ENCODE measurements around the gene YIPF5.

YIPF5 gene

DNA sequence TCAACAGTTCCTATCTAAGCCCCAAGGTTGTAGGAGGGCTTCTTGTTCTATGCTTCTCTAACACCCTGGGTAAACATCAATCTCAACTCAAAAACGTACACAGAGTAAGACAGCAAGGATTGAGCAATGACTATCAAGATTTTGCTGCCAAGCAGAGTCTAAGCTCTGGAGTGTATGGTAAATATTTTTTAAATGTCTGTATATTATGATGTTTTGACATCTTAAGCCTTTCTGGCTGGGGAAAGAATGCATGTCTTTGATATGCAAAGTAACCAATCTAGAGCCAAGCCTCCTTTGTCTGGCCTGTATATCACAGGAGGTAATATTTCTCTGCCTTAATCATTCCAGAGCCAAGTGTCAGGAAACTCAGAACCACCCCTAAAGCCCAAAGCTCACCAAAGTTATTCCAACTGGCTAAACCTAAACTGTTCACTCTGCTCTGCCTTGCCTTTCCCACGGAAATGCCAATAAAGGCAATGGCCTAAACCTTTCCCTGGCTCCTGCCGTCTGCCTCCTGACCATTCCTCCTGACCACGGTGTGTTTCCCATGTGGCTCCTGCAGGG, 45.2 kb downstream of the YIPF5 start:
- Histone ChIP-seq H3F3A (ENCODE audit: insufficient read depth, low read length) (no peaks in the 10 kb centered on the region), H3K79me2 (ENCODE audit: low read length) (no peaks in the 10 kb centered on the region), H3K4me1 (ENCODE audit: low read length) (no peaks in the 10 kb centered on the region), H3K9ac (ENCODE audit: low read length) (no peak overlapping the region), H3K27me3 (replicated peaks; ENCODE audit: insufficient read depth, low read length) (no peaks in the 10 kb centered on the region), H2AFZ (ENCODE audit: low read length) (no peak overlapping the region), H3K4me2 (ENCODE audit: low read depth, low read length) (no peak overlapping the region), H4K20me1 (ENCODE audit: insufficient read depth, low read length) (no peaks in the 10 kb centered on the region), H3K27ac (ENCODE audit: low read length) (no peak overlapping the region), H3K9me3 (replicated peaks; ENCODE audit: insufficient read depth, low read length) (no peaks in the 10 kb centered on the region), H3K9me2 (replicated peaks; ENCODE audit: insufficient read depth, low read length) (no peaks in the 10 kb centered on the region), H3K36me3 (replicated peaks; ENCODE audit: insufficient read depth, low read length) (no peaks in the 10 kb centered on the region), H3K4me3 (ENCODE audit: low read length) (no peak overlapping the region)
- TF ChIP-seq, protein P1, sequence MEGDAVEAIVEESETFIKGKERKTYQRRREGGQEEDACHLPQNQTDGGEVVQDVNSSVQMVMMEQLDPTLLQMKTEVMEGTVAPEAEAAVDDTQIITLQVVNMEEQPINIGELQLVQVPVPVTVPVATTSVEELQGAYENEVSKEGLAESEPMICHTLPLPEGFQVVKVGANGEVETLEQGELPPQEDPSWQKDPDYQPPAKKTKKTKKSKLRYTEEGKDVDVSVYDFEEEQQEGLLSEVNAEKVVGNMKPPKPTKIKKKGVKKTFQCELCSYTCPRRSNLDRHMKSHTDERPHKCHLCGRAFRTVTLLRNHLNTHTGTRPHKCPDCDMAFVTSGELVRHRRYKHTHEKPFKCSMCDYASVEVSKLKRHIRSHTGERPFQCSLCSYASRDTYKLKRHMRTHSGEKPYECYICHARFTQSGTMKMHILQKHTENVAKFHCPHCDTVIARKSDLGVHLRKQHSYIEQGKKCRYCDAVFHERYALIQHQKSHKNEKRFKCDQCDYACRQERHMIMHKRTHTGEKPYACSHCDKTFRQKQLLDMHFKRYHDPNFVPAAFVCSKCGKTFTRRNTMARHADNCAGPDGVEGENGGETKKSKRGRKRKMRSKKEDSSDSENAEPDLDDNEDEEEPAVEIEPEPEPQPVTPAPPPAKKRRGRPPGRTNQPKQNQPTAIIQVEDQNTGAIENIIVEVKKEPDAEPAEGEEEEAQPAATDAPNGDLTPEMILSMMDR (IDR thresholded peaks at IDR 0.05; ENCODE audit: low read length): no peak
- no peak for TF ChIP-seq EZH2 (optimal IDR thresholded peaks at IDR 0.05; ENCODE audit: low read depth, low read length)
- no peak for DNase-seq

DNA sequence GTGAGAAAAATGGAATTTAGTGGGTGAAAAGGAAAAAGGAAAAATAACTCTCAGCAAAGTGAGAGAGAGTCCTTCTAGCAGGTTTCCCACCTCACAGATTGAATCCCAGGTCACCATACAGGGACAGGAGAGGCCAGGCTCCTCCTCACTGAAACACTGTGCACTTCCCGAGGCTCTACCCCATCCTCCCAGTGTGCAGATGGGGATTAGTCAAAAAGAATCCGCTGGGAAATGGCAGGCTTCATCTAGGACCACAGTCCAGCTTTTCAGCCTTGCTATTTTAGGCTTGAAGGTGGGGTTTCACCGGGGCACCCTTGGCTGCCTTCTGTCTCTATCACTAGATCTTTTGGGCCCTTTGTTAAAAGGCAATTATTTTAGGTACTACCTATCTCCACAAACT, 47.8 kb downstream of the YIPF5 start:
- Histone ChIP-seq H3K9ac (ENCODE audit: low read length) (no peak overlapping the region), H3K27me3 (replicated peaks; ENCODE audit: insufficient read depth, low read length) (no peaks in the 10 kb centered on the region), H3K79me2 (ENCODE audit: low read length) (no peaks in the 10 kb centered on the region), H3K36me3 (replicated peaks; ENCODE audit: insufficient read depth, low read length) (no peaks in the 10 kb centered on the region), H3K27ac (ENCODE audit: low read length) (no peak overlapping the region), H3K9me2 (replicated peaks; ENCODE audit: insufficient read depth, low read length) (no peaks in the 10 kb centered on the region), H2AFZ (ENCODE audit: low read length) (no peak overlapping the region), H3F3A (ENCODE audit: insufficient read depth, low read length) (no peaks in the 10 kb centered on the region), H3K4me2 (ENCODE audit: low read depth, low read length) (no peak overlapping the region), H4K20me1 (ENCODE audit: insufficient read depth, low read length) (no peaks in the 10 kb centered on the region), H3K4me1 (ENCODE audit: low read length) (no peaks in the 10 kb centered on the region), H3K9me3 (replicated peaks; ENCODE audit: insufficient read depth, low read length) (no peaks in the 10 kb centered on the region), H3K4me3 (ENCODE audit: low read length) (no peak overlapping the region)
- no peak for DNase-seq
- no peak for TF ChIP-seq EZH2 (optimal IDR thresholded peaks at IDR 0.05; ENCODE audit: low read depth, low read length)
- no peak for TF ChIP-seq EZH2phosphoT487 (IDR thresholded peaks at IDR 0.05; ENCODE audit: low read length)

DNA sequence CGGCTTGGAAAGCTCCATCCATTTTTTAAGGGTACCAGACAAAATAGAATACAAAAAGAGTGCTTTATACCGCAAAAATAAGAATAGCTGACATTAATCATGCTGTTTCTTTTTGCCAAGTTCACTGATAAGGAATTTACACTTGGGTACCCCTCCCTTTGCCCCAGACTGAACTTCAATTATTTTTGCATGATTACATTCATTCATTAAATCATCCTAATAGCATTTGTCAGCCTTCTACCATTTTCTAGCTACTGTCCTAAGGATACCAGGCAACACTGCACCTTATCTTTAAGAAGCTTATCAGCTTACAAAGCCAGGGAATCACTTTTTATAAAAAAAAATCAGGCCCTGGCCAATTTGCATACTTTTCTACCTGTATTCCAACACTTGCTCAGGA, 48.4 kb downstream of the YIPF5 start:
- Histone ChIP-seq H4K20me1 (ENCODE audit: insufficient read depth, low read length) (no peaks in the 10 kb centered on the region), H3K4me1 (ENCODE audit: low read length) (no peaks in the 10 kb centered on the region), H3K79me2 (ENCODE audit: low read length) (no peaks in the 10 kb centered on the region), H2AFZ (ENCODE audit: low read length) (no peak overlapping the region), H3K9me2 (replicated peaks; ENCODE audit: insufficient read depth, low read length) (no peaks in the 10 kb centered on the region), H3K9me3 (replicated peaks; ENCODE audit: insufficient read depth, low read length) (no peaks in the 10 kb centered on the region), H3K36me3 (replicated peaks; ENCODE audit: insufficient read depth, low read length) (no peaks in the 10 kb centered on the region), H3K4me2 (ENCODE audit: low read depth, low read length) (no peak overlapping the region), H3K4me3 (ENCODE audit: low read length) (no peak overlapping the region), H3F3A (ENCODE audit: insufficient read depth, low read length) (no peaks in the 10 kb centered on the region), H3K27me3 (replicated peaks; ENCODE audit: insufficient read depth, low read length) (no peaks in the 10 kb centered on the region), H3K9ac (ENCODE audit: low read length) (no peak overlapping the region), H3K27ac (ENCODE audit: low read length) (no peak overlapping the region)
- no peak for DNase-seq
- TF ChIP-seq, protein P1 (IDR thresholded peaks at IDR 0.05; ENCODE audit: low read length): no peak

DNA sequence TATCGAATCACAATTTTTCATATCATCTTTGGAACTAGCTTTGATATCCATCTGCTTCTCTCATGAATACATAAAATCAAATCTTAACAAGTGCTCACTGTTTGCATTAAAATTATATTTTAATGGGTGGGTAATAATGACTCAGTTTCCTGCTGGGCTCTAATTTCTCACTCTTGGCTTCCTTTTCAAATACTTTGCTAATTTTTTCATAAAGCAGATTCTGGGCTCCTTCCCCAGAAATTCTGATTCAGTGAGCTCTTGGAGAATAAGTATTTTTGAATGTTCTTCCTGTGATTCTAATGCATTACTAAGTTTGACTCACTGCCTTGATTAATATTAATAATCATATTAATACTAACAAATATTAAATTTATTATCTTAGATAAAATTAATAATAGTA, 48.9 kb downstream of the YIPF5 start:
- Histone ChIP-seq H3K27me3 (replicated peaks; ENCODE audit: insufficient read depth, low read length) (no peaks in the 10 kb centered on the region), H3K9me3 (replicated peaks; ENCODE audit: insufficient read depth, low read length) (no peaks in the 10 kb centered on the region), H2AFZ (ENCODE audit: low read length) (no peak overlapping the region), H3K9ac (ENCODE audit: low read length) (no peak overlapping the region), H4K20me1 (ENCODE audit: insufficient read depth, low read length) (no peaks in the 10 kb centered on the region), H3K27ac (ENCODE audit: low read length) (no peak overlapping the region), H3K4me3 (ENCODE audit: low read length) (no peak overlapping the region), H3K4me1 (ENCODE audit: low read length) (no peaks in the 10 kb centered on the region), H3K9me2 (replicated peaks; ENCODE audit: insufficient read depth, low read length) (no peaks in the 10 kb centered on the region), H3K79me2 (ENCODE audit: low read length) (no peaks in the 10 kb centered on the region), H3F3A (ENCODE audit: insufficient read depth, low read length) (no peaks in the 10 kb centered on the region), H3K36me3 (replicated peaks; ENCODE audit: insufficient read depth, low read length) (no peaks in the 10 kb centered on the region), H3K4me2 (ENCODE audit: low read depth, low read length) (no peak overlapping the region)
- no peak for DNase-seq
- TF ChIP-seq, protein P1 (IDR thresholded peaks at IDR 0.05; ENCODE audit: low read length): no peak
- TF ChIP-seq EZH2phosphoT487 (IDR thresholded peaks at IDR 0.05; ENCODE audit: low read length): no peak
- no peak for TF ChIP-seq EZH2 (optimal IDR thresholded peaks at IDR 0.05; ENCODE audit: low read depth, low read length)
